GM21576 (cell line): ENCODE data around the gene TCERG1L.
"Not testable (repeated sequence)": the region's sequence is repeated elsewhere in the genome, so short reads cannot be mapped to it uniquely, and the experiment has no call there.

ENCODE experiments used
- ATAC-seq: cut with Tn5 transposase; IDR thresholded peaks from one replicate; pipeline ENCODE4 v1.9.1; 2021; ENCODE audit warnings: mild to moderate bottlenecking, moderate library complexity; ENCODE audit not compliant: unreplicated experiment

TCERG1L gene

GRCh38 chr10:131195558-131196159 is 115.9 kb downstream of the TCERG1L start:
- no peak for ATAC-seq

GRCh38 chr10:131195116-131195515 is 116.4 kb downstream of the TCERG1L start:
- ATAC-seq, result no peak

- no peak for ATAC-seq
Measured at GRCh38 chr10:131193923-131194322, 117.6 kb downstream of the TCERG1L start.

- no peak for ATAC-seq
Measured at GRCh38 chr10:131188494-131188893, 123.0 kb downstream of the TCERG1L start.

GRCh38 chr10:131187926-131188325 is 123.6 kb downstream of the TCERG1L start:
- no peak for ATAC-seq

GRCh38 chr10:131187274-131187673 is 124.2 kb downstream of the TCERG1L start:
- ATAC-seq, result no peak

- ATAC-seq, result no peak
Measured at GRCh38 chr10:131186547-131187253, 124.8 kb downstream of the TCERG1L start.

GRCh38 chr10:131184503-131184902 is 127.0 kb downstream of the TCERG1L start:
- ATAC-seq, result no peak

GRCh38 chr10:131183546-131184045 is 127.9 kb downstream of the TCERG1L start:
- no peak for ATAC-seq

GRCh38 chr10:131181456-131181855 is 130.1 kb downstream of the TCERG1L start:
- no peak for ATAC-seq

GRCh38 chr10:131180740-131181415 is 130.6 kb downstream of the TCERG1L start:
- no peak for ATAC-seq

GRCh38 chr10:131180086-131180485 is 131.4 kb downstream of the TCERG1L start:
- no peak for ATAC-seq

- ATAC-seq, result no peak
Measured at GRCh38 chr10:131179361-131179760, 132.2 kb downstream of the TCERG1L start.

GRCh38 chr10:131178521-131179331 is 132.8 kb downstream of the TCERG1L start:
- no peak for ATAC-seq

- ATAC-seq, result no peak
Measured at GRCh38 chr10:131177431-131178327, 133.8 kb downstream of the TCERG1L start.

GRCh38 chr10:131176907-131177306 is 134.6 kb downstream of the TCERG1L start:
- no peak for ATAC-seq

- not testable (repeated sequence) for ATAC-seq
Measured at GRCh38 chr10:131176324-131176723, 135.2 kb downstream of the TCERG1L start.

- no peak for ATAC-seq
Measured at GRCh38 chr10:131175891-131176290, 135.6 kb downstream of the TCERG1L start.

GRCh38 chr10:131174651-131175540 is 136.6 kb downstream of the TCERG1L start:
- ATAC-seq, result no peak
